NB4 (cell line): ENCODE data around the gene GRM1.

Source experiments
- POLR2A ChIP-seq: IDR thresholded peaks from 2 replicates; pipeline ENCODE4 v1.6.1; 2011; ENCODE audit warnings: mild to moderate bottlenecking; ENCODE audit not compliant: insufficient read length; ENCODE audit errors: extremely low read depth
- TF ChIP-seq, protein P1 (sequence below): IDR thresholded peaks from one replicate; pipeline ENCODE4 v1.5.1; 2012; ENCODE audit warnings: low read depth, low read length

- TF ChIP-seq, protein P1, sequence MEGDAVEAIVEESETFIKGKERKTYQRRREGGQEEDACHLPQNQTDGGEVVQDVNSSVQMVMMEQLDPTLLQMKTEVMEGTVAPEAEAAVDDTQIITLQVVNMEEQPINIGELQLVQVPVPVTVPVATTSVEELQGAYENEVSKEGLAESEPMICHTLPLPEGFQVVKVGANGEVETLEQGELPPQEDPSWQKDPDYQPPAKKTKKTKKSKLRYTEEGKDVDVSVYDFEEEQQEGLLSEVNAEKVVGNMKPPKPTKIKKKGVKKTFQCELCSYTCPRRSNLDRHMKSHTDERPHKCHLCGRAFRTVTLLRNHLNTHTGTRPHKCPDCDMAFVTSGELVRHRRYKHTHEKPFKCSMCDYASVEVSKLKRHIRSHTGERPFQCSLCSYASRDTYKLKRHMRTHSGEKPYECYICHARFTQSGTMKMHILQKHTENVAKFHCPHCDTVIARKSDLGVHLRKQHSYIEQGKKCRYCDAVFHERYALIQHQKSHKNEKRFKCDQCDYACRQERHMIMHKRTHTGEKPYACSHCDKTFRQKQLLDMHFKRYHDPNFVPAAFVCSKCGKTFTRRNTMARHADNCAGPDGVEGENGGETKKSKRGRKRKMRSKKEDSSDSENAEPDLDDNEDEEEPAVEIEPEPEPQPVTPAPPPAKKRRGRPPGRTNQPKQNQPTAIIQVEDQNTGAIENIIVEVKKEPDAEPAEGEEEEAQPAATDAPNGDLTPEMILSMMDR: no peak
- no peak for TF ChIP-seq POLR2A
Observed at GRCh38 chr6:146153040-146153758, 124.3 kb downstream of the GRM1 start.
